ENCODE data around the gene HCRTR2.
"Not testable (repeated sequence)": the region's sequence is repeated elsewhere in the genome, so short reads cannot be mapped to it uniquely, and the experiment has no call there.

HCRTR2 gene

GRCh38 chr6:55174211-55175026 lies at the start of gene HCRTR2:
Gene HCRTR2 (plus strand): TSS chr6:55174515. CDS start chr6:55174588, 73 bp downstream.
- no peak for DNase-seq

GRCh38 chr6:55130806-55131324 lies 43.5 kb upstream of the HCRTR2 start:
- DNase-seq, result no peak

GRCh38 chr6:55131616-55132015 lies 42.7 kb upstream of the HCRTR2 start:
- DNase-seq, result no peak

- DNase-seq, result no peak
Observed at GRCh38 chr6:55136916-55137315, 37.4 kb upstream of the HCRTR2 start.

GRCh38 chr6:55137929-55138693 lies 36.2 kb upstream of the HCRTR2 start:
- DNase-seq, result peak; percentile 20 to 30

GRCh38 chr6:55141611-55142010 lies 32.7 kb upstream of the HCRTR2 start:
- no peak for DNase-seq

GRCh38 chr6:55142610-55143009 lies 31.7 kb upstream of the HCRTR2 start:
- DNase-seq, result no peak

- DNase-seq, result no peak
Observed at GRCh38 chr6:55153284-55153683, 21.0 kb upstream of the HCRTR2 start.

GRCh38 chr6:55158784-55159183 lies 15.5 kb upstream of the HCRTR2 start:
- DNase-seq, result not testable (repeated sequence)

GRCh38 chr6:55167860-55168259 lies 6.5 kb upstream of the HCRTR2 start:
- no peak for DNase-seq

- DNase-seq, result no peak
Observed at GRCh38 chr6:55175078-55176049, 1.0 kb downstream of the HCRTR2 start.

- DNase-seq, result peak; percentile 8 to 17
Observed at GRCh38 chr6:55176958-55177357, 2.6 kb downstream of the HCRTR2 start.

- peak; percentile 53 to 74 for DNase-seq
Observed at GRCh38 chr6:55180258-55180657, 5.9 kb downstream of the HCRTR2 start.

- DNase-seq, result peak; percentile 91 to 92
Observed at GRCh38 chr6:55182016-55182650, 7.8 kb downstream of the HCRTR2 start.

- DNase-seq, result no peak
Observed at GRCh38 chr6:55184782-55185530, 10.6 kb downstream of the HCRTR2 start.

- DNase-seq, result no peak
Observed at GRCh38 chr6:55198715-55199114, 24.4 kb downstream of the HCRTR2 start.

- DNase-seq, result no peak
Observed at GRCh38 chr6:55199239-55199638, 24.9 kb downstream of the HCRTR2 start.

- DNase-seq, result no peak
Observed at GRCh38 chr6:55208478-55209458, 34.5 kb downstream of the HCRTR2 start.

GRCh38 chr6:55210952-55211351 lies 36.6 kb downstream of the HCRTR2 start:
- DNase-seq, result no peak

GRCh38 chr6:55212156-55212555 lies 37.8 kb downstream of the HCRTR2 start:
- DNase-seq, result no peak
